Suprapubic skin (tissue), 4 donors: ENCODE results near the gene BRIP1. TPM values are rescaled to one million over a fixed set of nuclear protein-coding genes. Genes with fewer than 3 reads are reported as not detected.

Experiments used
- DNase-seq, 2 donors: peaks; one replicate each; pipeline ENCODE4 v3.0.0-alpha.2; 2019; ENCODE audit warnings: low spot score in 2 of 2
- H3K27ac ChIP-seq: fragments of 200-600 bp; sonication (generic); one replicate; pipeline ENCODE4 v1.5.1; 2019
- H3K27me3 ChIP-seq: fragments of 200-600 bp; sonication (generic); one replicate; pipeline ENCODE4 v1.5.1; 2019
- H3K36me3 ChIP-seq: fragments of 200-600 bp; sonication (generic); one replicate; pipeline ENCODE4 v1.5.1; 2019
- H3K4me1 ChIP-seq: fragments of 200-600 bp; sonication (generic); one replicate; pipeline ENCODE4 v1.5.1; 2019
- H3K4me3 ChIP-seq: fragments of 200-600 bp; sonication (generic); one replicate; pipeline ENCODE4 v1.5.1; 2019; ENCODE audit warnings: mild to moderate bottlenecking
- H3K9me3 ChIP-seq: fragments of 200-600 bp; sonication (generic); one replicate; pipeline ENCODE4 v1.5.1; 2019
- EP300 ChIP-seq: sonication (generic); formaldehyde crosslinking; IDR thresholded peaks from one replicate; pipeline ENCODE4 v1.6.1; 2017; ENCODE audit warnings: antibody characterized with exemption
- POLR2A ChIP-seq, 2 donors: fragments of 450-650 bp; IDR thresholded peaks; one replicate each; pipeline ENCODE4 v1.6.1; 2017; ENCODE audit warnings: antibody characterized with exemption in 2 of 2, mild to moderate bottlenecking in 2 of 2, moderate library complexity in 2 of 2
- POLR2AphosphoS5 ChIP-seq, 3 donors: sonication (generic); formaldehyde crosslinking; IDR thresholded peaks; one replicate each; pipeline ENCODE4 v1.6.1; 2017; ENCODE audit warnings: antibody characterized with exemption in 3 of 3
- WGBS: methylation state at CpG from one replicate; pipeline ENCODE4 v1.1.5; 2018; 5-methylcytosine and 5-hydroxymethylcytosine counted together
- total RNA-seq, 4 donors: library from RNA; depleted of rRNA; stranded (reverse); fragments of >200 nt; gene quantifications; one replicate each; pipeline ENCODE4 v1.1.0, GENCODE V29; 2016
- TF ChIP-seq, protein P1 (sequence below), 2 donors: fragments of 200-600 bp in 1 of 2; fragments of 450-650 bp in 1 of 2; sonication (generic) in 1 of 2; IDR thresholded peaks; one replicate each; pipeline ENCODE4 v1.5.1; 2016 to 2019; ENCODE audit warnings: antibody characterized with exemption in 2 of 2, mild to moderate bottlenecking in 1 of 2, moderate library complexity in 1 of 2

Gene BRIP1
- total RNA-seq, 4 donors from 2014 or later, result 0.60 to 5.1 (median 1.8) TPM

DNA sequence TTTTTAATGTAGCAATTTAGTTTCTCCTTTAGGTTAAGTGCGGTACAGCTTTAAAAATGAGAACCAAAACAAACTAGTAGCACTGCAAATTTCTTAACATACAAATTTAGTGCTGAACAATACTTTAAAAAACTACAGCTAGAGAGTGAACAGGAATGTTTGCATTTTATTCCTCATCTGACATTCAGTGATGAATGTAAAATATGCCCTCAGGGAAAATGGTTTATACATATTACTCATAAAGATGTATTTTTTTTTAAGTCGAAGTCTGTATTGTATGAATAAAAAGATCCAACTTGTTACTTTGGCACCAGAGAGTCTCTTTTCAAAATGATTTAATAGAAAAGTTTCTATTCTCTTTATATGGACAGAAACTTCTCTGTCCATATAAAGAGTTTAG is 96.8 kb downstream of the BRIP1 start:
- TF ChIP-seq POLR2A (IDR thresholded peaks at IDR 0.05), result no peak
- no peak for TF ChIP-seq POLR2AphosphoS5 (IDR thresholded peaks at IDR 0.05)
- no peak overlapping the region for H3K4me3 ChIP-seq
- 47% methylated on average over 2 of the region's 2 CpGs for WGBS
- H3K9me3 ChIP-seq, result peaks cover 16% of the 10 kb centered on the region
- no peaks in the 10 kb centered on the region for H3K4me1 ChIP-seq
- no peaks in the 10 kb centered on the region for H3K36me3 ChIP-seq
- H3K27me3 ChIP-seq, result no peaks in the 10 kb centered on the region
- DNase-seq, result no peak
- no peak overlapping the region for H3K27ac ChIP-seq

DNA sequence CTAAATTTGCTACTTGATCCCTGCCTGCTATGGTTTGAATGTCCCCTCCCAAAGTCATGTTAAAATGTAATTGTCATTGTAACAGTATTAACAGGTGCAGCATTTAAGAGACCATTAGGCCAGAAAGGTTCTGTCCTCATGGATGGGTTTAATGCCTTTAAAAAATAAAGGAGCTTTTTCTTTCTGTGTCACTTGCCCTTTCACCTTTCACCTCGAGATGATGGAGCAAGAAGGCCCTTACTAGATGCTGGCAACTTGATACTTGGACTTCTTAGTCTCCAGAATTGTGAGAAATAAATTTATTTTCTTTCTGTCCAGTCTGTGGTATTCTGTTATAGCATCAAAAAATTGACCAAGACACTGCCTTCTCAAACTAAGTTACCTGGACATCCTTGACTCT is 98.5 kb downstream of the BRIP1 start:
- H3K4me3 ChIP-seq, result no peak overlapping the region
- TF ChIP-seq POLR2A (IDR thresholded peaks at IDR 0.05) (no peak), POLR2AphosphoS5 (IDR thresholded peaks at IDR 0.05) (no peak), EP300 (no peak)
- TF ChIP-seq, protein P1, sequence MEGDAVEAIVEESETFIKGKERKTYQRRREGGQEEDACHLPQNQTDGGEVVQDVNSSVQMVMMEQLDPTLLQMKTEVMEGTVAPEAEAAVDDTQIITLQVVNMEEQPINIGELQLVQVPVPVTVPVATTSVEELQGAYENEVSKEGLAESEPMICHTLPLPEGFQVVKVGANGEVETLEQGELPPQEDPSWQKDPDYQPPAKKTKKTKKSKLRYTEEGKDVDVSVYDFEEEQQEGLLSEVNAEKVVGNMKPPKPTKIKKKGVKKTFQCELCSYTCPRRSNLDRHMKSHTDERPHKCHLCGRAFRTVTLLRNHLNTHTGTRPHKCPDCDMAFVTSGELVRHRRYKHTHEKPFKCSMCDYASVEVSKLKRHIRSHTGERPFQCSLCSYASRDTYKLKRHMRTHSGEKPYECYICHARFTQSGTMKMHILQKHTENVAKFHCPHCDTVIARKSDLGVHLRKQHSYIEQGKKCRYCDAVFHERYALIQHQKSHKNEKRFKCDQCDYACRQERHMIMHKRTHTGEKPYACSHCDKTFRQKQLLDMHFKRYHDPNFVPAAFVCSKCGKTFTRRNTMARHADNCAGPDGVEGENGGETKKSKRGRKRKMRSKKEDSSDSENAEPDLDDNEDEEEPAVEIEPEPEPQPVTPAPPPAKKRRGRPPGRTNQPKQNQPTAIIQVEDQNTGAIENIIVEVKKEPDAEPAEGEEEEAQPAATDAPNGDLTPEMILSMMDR (IDR thresholded peaks at IDR 0.05), result no peak
- no peaks in the 10 kb centered on the region for H3K36me3 ChIP-seq
- H3K9me3 ChIP-seq, result peaks cover 5% of the 10 kb centered on the region
- H3K4me1 ChIP-seq, result no peaks in the 10 kb centered on the region
- no peak for DNase-seq
- 93% methylated on average over 1 of the region's 1 CpG for whole genome bisulfite sequencing
- no peaks in the 10 kb centered on the region for H3K27me3 ChIP-seq
- no peak overlapping the region for H3K27ac ChIP-seq

DNA sequence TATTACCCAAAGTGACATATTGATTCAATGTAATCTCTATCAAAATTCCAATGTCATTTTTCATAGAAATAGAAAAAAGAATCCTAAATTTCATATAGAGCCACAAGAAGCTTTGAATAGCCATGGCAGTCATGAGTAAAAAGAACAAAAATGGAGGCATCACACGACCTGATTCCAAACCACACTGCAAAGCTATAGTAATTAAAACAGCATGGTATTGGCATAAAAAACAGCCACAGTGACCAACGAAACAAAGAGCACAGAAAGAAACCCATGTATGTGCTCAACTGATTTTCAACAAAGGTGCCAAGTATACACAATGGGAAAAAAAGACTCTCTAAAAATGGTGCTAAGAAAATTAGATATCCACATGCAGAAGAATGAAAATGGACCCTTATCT is 101.5 kb downstream of the BRIP1 start:
- peaks cover 5% of the 10 kb centered on the region for H3K9me3 ChIP-seq
- TF ChIP-seq, protein P1 (IDR thresholded peaks at IDR 0.05), result no peak
- TF ChIP-seq POLR2AphosphoS5 (IDR thresholded peaks at IDR 0.05) (no peak), POLR2A (IDR thresholded peaks at IDR 0.05) (no peak), EP300 (no peak)
- no peak overlapping the region for H3K27ac ChIP-seq
- H3K27me3 ChIP-seq, result no peaks in the 10 kb centered on the region
- no peaks in the 10 kb centered on the region for H3K36me3 ChIP-seq
- 90% methylated on average over 2 of the region's 2 CpGs for WGBS
- DNase-seq, result no peak
- H3K4me1 ChIP-seq, result no peaks in the 10 kb centered on the region
- H3K4me3 ChIP-seq, result no peak overlapping the region

DNA sequence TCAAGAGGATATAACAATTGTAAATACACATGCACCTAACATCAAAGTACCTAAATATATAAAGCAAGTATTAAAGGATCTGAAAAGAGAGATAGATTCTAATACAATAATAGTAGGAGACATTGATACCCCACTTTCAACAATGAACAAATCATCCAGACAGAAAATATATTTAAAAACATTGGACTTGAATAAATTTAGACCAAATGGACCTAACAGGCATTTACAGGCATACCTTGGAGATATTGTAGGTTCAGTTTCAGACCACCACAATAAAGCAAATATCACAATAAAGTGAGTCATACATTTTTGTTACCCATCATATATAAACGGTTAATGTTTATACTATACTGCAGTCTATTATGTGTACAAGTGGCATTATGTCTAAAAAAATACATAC is 104.0 kb downstream of the BRIP1 start:
- TF ChIP-seq, protein P1 (IDR thresholded peaks at IDR 0.05), result no peak
- no peak for TF ChIP-seq POLR2AphosphoS5 (IDR thresholded peaks at IDR 0.05)
- TF ChIP-seq POLR2A (IDR thresholded peaks at IDR 0.05), result no peak
- no peak for TF ChIP-seq EP300
- Histone ChIP-seq H3K4me3 (no peak overlapping the region), H3K27me3 (no peaks in the 10 kb centered on the region), H3K4me1 (no peaks in the 10 kb centered on the region), H3K9me3 (peaks cover 5% of the 10 kb centered on the region), H3K36me3 (no peaks in the 10 kb centered on the region), H3K27ac (no peak overlapping the region)
- 97% methylated on average over 1 of the region's 1 CpG for WGBS
- no peak for DNase-seq

DNA sequence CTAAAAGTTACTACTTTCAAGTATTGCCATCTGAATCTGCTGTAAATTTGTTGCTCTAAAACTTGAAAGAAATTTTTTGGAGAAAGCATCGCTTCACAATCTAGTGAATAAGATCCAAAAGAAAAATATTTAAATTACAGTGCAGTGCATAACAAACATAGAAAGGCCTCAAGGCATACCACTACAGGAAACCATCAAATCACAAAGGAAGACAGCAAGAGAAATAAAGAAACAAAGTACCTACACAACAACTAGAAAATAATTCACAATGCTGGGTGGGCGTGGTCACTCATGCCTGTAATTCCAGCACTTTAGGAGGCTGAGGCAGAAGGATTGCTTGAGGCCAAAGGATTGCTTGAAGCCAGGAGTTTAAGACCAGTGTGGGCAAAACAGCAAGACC is 104.9 kb downstream of the BRIP1 start:
- H3K4me1 ChIP-seq, result no peaks in the 10 kb centered on the region
- H3K27me3 ChIP-seq, result no peaks in the 10 kb centered on the region
- TF ChIP-seq EP300, result no peak
- TF ChIP-seq, protein P1 (IDR thresholded peaks at IDR 0.05), result no peak
- H3K4me3 ChIP-seq, result no peak overlapping the region
- WGBS, result 95% methylated on average over 2 of the region's 2 CpGs
- no peak overlapping the region for H3K27ac ChIP-seq
- peaks cover 5% of the 10 kb centered on the region for H3K9me3 ChIP-seq
- no peaks in the 10 kb centered on the region for H3K36me3 ChIP-seq
- DNase-seq, result no peak

DNA sequence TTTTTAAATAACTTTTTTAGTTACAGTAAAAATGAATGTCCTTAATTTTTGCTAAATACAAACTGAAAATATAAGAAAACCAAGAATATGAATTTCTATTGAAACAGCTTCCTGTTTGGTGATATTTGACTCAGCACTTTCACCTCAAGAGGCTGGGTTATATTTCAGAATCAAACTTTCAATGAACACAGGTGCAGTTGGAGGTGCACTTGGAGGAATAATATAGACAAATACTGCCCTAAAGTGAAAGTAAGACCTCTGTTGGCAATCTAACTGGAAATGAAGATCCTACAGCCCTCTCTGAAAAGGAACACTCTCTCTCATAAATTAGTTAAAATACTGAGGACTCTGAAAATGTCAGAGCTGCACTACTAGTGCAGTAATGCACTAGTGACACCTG is 106.2 kb downstream of the BRIP1 start:
- Histone ChIP-seq H3K36me3 (no peaks in the 10 kb centered on the region), H3K9me3 (peaks cover 3% of the 10 kb centered on the region), H3K27ac (no peak overlapping the region), H3K27me3 (no peaks in the 10 kb centered on the region), H3K4me3 (no peak overlapping the region), H3K4me1 (no peaks in the 10 kb centered on the region)
- TF ChIP-seq POLR2AphosphoS5 (IDR thresholded peaks at IDR 0.05) (no peak), POLR2A (IDR thresholded peaks at IDR 0.05) (no peak), EP300 (no peak)
- TF ChIP-seq, protein P1 (IDR thresholded peaks at IDR 0.05), result no peak
- DNase-seq, result no peak
